NB4 (cell line): Measurements from ENCODE around the gene ARHGAP33.

Experiments
- POLR2A ChIP-seq: IDR thresholded peaks from 2 replicates; pipeline ENCODE4 v1.6.1; 2011; ENCODE audit warnings: mild to moderate bottlenecking; ENCODE audit not compliant: insufficient read length; ENCODE audit errors: extremely low read depth
- TF ChIP-seq, protein P1 (sequence below): IDR thresholded peaks from one replicate; pipeline ENCODE4 v1.5.1; 2012; ENCODE audit warnings: low read depth, low read length

DNA sequence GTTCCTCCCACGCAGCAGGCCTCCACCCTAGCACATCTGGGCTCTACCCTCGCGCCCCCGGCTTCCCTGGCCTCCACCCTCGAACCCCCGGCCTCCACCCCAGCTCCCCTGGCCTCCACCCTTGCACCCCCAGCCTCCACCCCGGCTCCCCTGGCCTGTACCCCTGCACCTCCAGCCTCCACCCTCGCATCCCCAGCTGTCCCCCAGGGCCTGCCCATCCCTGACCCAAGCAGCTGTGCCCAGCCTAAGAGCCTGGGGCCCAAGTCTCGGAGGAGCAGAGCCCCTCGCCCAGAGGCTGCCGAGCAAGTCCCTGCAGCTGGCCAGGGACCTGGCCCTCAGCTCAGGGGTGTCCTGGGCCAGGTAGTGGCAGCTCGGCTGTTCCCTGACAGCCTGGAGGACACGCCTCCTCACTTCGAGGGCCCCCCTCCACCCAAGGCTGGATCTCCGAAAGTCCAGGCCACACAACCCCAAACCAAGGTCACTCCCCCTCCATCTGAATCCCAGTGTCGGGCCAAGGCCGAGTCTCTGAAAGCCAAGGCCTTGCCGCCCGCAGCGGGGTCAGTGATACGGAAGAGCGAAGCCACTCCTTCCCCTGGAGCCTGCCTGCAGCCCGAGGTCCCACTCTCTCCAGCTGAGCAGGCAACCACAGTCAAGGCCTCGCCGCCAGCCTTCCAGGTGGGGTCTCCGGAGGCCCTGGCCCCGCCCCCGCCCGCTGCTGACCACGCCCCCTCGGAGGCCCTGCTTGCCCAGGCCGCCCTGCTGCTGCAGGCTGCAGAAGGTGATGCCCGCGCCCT is 7.9 kb upstream of the ARHGAP33 start:
- TF ChIP-seq, protein P1, sequence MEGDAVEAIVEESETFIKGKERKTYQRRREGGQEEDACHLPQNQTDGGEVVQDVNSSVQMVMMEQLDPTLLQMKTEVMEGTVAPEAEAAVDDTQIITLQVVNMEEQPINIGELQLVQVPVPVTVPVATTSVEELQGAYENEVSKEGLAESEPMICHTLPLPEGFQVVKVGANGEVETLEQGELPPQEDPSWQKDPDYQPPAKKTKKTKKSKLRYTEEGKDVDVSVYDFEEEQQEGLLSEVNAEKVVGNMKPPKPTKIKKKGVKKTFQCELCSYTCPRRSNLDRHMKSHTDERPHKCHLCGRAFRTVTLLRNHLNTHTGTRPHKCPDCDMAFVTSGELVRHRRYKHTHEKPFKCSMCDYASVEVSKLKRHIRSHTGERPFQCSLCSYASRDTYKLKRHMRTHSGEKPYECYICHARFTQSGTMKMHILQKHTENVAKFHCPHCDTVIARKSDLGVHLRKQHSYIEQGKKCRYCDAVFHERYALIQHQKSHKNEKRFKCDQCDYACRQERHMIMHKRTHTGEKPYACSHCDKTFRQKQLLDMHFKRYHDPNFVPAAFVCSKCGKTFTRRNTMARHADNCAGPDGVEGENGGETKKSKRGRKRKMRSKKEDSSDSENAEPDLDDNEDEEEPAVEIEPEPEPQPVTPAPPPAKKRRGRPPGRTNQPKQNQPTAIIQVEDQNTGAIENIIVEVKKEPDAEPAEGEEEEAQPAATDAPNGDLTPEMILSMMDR: no peak
- no peak for TF ChIP-seq POLR2A
